GM21528 (cell line): Measurements from ENCODE around the gene PAQR5.
"Not testable (repeated sequence)": the region's sequence is repeated elsewhere in the genome, so short reads cannot be mapped to it uniquely, and the experiment has no call there.

Source experiments
- ATAC-seq: cut with Tn5 transposase; IDR thresholded peaks from one replicate; pipeline ENCODE4 v1.9.1; 2021; ENCODE audit warnings: mild to moderate bottlenecking, moderate library complexity; ENCODE audit not compliant: unreplicated experiment, low FRiP score

The PAQR5 gene

DNA sequence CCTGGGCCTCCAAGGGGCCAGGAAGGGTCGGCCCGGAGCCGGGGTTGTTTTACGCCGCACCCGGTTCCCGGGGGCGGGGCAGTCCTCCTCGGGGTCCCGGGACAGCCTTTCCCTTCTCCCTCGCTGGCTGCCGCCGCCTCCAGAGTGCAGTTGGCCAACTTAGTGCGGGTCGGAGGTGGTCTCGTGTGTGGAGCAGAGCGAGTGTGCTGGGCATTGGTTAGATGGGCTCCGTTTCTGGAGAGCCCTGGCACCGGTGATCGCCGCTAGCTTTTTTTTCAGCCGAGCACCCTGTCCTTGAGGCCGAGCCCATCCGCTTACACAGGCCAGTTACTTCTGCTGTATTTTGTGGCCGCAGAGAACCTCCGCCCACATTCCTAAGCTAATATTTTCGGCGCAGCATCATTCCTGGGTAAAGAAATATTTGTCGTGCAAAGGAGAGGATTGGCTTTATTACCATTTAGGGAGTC, 116.0 kb downstream of the PAQR5 start:
- ATAC-seq: peak; percentile 30

- no peak for ATAC-seq
Observed at GRCh38 chr15:69415381-69415780, 116.7 kb downstream of the PAQR5 start.

DNA sequence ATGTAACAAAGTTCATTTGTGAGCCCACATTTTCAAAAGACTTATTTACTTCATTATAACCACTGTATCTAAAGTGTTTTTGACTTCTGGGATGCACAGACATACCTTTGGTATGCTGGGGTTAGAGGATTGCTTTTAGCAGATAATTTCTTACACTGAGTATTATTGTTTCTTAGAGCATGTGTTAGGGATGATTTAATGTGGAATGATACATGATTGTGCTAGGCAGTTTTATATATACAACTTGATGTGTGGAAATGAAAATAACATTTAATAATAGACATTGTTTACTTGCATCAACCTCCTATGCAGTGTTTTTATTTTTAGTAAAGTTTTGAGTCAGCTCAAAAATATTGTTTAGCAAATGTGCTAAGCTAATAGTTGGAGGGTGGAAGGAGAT, 118.9 kb downstream of the PAQR5 start:
- no peak for ATAC-seq

GRCh38 chr15:69421498-69421897, 122.8 kb downstream of the PAQR5 start:
- no peak for ATAC-seq

GRCh38 chr15:69422336-69422895, 123.7 kb downstream of the PAQR5 start:
- no peak for ATAC-seq

- ATAC-seq: no peak
Observed at GRCh38 chr15:69424001-69424400, 125.3 kb downstream of the PAQR5 start.

GRCh38 chr15:69424748-69425413, 126.2 kb downstream of the PAQR5 start:
- no peak for ATAC-seq

DNA sequence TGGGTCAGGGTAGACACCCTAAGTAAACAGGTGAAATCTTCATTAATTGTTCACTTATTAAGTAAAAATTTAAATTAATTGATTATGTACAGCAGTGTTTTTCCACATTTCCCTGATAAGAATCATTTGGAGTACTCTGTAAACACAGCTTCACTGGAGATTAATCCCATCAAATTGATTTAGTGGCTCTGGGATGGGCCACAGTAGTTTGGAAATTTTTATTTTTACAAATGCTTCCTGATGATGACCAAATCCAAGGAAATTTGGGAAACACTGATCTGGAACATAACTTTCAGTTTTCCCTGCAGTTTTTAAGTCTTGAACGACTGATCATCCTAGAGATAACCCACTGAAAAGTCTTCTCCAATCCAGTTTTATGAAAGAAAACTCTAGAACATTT, 135.1 kb downstream of the PAQR5 start:
- ATAC-seq: no peak

- no peak for ATAC-seq
Observed at GRCh38 chr15:69434238-69434637, 135.5 kb downstream of the PAQR5 start.

GRCh38 chr15:69434679-69435078, 136.0 kb downstream of the PAQR5 start:
- ATAC-seq: no peak

GRCh38 chr15:69435985-69436384, 137.3 kb downstream of the PAQR5 start:
- no peak for ATAC-seq

DNA sequence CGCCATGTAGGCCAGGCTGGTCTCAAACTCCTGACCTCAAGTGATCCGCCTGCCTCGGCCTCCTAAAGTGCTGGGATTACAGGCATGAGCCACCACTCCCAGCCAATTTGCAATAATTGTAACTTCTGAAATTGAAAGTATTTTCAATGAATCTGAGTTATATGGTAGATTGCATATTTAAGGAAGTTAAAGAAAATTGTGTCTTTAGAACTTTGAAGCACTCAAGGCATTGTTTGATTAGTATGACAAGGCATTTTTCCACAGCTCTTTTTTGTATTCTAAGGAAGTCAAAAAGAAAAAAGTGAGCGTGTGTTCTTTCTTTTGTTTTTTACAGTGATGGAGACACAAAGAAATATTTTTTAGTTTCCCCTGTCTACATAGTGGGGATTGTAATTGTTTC, 138.2 kb downstream of the PAQR5 start:
- no peak for ATAC-seq

- no peak for ATAC-seq
Observed at GRCh38 chr15:69439623-69440022, 140.9 kb downstream of the PAQR5 start.

- ATAC-seq: peak; percentile 60
Observed at GRCh38 chr15:69443032-69443611, 144.4 kb downstream of the PAQR5 start.

- ATAC-seq: no peak
Observed at GRCh38 chr15:69444686-69445085, 146.0 kb downstream of the PAQR5 start.

- ATAC-seq: no peak
Observed at GRCh38 chr15:69446953-69447352, 148.2 kb downstream of the PAQR5 start.

DNA sequence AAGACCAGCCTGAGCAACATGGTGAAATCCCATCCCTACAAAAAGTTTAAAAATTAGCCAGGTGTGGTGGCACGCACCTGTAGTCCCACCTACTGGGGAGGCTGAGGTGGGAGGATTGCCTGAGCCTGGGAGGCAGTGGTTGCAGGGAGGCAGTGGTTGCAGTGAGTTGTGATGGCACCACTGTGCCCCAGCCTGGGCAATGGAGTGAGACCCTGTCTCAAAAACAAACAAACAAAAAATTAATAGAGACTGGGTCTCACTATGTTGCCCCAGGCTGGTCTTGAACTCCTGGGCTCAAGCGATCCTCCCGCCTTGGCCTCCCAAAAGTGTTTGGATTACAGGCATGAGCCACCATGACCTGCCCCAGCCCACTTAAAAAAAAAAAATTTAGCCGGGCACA, 151.5 kb downstream of the PAQR5 start:
- ATAC-seq: not testable (repeated sequence)

- ATAC-seq: no peak
Observed at GRCh38 chr15:69450968-69451695, 152.4 kb downstream of the PAQR5 start.

- peak; percentile 34 for ATAC-seq
Observed at GRCh38 chr15:69451951-69452691, 153.4 kb downstream of the PAQR5 start.

DNA sequence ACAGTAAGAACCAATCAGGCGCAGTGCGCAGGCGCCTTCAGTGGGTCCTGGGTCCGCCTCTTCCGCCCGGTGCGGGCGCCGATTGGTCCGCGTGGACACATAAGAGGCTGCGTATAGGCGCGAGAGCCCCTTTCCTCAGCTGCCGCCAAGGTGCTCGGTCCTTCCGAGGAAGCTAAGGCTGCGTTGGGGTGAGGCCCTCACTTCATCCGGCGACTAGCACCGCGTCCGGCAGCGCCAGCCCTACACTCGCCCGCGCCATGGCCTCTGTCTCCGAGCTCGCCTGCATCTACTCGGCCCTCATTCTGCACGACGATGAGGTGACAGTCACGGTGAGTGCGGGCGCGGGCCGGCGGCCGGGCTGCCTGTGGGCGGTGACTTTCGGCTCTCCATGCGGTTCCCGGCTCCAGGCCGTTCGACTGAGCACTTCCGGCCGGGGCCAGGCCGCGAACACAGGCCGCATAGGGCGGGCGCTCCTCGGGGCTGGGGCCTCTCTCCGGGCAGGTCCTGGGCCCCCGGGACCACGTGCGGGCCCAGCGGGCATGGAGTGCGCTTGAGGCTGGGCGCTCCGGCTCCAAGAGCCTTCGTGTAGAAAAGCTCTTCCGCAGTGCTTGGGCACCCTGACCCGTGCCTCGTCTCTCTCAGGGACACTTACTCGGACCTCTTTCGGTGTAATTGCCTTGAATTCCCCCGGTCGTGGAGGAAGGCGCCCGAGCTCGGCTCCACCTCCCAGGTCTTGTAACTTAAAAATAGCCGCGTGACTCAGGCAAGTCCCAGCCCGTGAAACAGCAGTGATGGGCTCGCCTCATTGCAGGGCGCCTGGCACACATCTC, 154.2 kb downstream of the PAQR5 start, which contains the start of gene RPLP1:
Gene RPLP1 (plus strand): TSS at position 127 of the 830 bp plus-strand sequence. CDS start 131 bp downstream, at position 258.
- peak; percentile 81 for ATAC-seq
